WI38 (cell line): ENCODE measurements around the gene MNX1.

ENCODE experiments used
- H3K4me3 ChIP-seq: 2 replicates; pipeline ENCODE4 v1.5.1; 2011; ENCODE audit warnings: low read depth, mild to moderate bottlenecking, control low read depth, low read length
- TF ChIP-seq, protein P1 (sequence below): IDR thresholded peaks from 2 replicates; pipeline ENCODE4 v1.5.1; 2012; ENCODE audit warnings: low read depth, mild to moderate bottlenecking, control low read depth, low read length

The MNX1 gene

GRCh38 chr7:156988343-156989185 lies 21.9 kb downstream of the MNX1 start:
- TF ChIP-seq, protein P1, sequence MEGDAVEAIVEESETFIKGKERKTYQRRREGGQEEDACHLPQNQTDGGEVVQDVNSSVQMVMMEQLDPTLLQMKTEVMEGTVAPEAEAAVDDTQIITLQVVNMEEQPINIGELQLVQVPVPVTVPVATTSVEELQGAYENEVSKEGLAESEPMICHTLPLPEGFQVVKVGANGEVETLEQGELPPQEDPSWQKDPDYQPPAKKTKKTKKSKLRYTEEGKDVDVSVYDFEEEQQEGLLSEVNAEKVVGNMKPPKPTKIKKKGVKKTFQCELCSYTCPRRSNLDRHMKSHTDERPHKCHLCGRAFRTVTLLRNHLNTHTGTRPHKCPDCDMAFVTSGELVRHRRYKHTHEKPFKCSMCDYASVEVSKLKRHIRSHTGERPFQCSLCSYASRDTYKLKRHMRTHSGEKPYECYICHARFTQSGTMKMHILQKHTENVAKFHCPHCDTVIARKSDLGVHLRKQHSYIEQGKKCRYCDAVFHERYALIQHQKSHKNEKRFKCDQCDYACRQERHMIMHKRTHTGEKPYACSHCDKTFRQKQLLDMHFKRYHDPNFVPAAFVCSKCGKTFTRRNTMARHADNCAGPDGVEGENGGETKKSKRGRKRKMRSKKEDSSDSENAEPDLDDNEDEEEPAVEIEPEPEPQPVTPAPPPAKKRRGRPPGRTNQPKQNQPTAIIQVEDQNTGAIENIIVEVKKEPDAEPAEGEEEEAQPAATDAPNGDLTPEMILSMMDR: no peak
- no peak overlapping the region for H3K4me3 ChIP-seq

- no peak overlapping the region for H3K4me3 ChIP-seq
- TF ChIP-seq, protein P1: no peak
These were observed 24.1 kb downstream of the MNX1 start for GRCh38 chr7:156986378-156986777.

DNA sequence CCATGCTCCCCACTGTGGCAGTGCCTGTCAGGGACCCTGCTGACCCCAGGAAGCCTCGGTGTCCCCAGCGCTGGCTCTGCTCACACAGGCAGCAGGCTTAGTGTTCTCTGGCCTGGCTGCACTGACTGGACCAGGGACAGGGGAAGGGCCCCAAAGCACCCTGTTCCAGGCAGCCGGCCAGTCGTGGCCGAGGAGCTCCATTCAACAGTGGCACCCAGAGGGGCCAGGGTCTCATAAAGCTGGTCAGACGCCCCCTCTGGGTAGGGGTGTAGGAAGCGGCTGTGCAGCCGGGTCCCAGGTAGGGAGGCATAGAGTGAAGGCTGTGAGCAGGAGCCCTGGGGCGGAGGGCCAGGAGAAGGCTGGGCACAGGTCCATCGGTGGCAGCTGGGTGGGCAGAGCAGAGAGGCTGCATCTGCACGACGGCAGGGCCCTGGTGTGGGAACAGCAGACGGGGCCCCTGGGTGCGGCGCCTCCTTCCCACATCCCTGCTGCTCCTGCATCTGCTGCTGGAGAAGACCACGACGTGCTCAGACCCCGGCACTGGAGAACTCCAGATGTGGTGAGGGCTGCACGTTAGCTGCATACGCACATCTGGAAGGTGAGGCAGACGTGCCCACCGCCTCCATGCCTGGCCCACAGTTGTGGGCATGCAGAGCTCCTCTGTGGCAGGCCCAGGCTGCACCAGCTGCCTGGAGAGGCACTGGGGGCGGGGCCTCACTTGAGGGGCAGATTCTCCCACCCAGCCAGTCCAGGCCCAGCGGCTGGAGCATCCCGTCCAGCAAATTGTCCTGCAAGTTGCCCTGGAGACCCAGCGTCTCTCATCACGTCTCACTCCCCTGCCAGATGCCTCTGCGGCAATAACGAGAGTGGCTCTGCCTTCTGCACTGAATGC lies 25.1 kb downstream of the MNX1 start:
- H3K4me3 ChIP-seq: no peak overlapping the region
- TF ChIP-seq, protein P1: no peak

DNA sequence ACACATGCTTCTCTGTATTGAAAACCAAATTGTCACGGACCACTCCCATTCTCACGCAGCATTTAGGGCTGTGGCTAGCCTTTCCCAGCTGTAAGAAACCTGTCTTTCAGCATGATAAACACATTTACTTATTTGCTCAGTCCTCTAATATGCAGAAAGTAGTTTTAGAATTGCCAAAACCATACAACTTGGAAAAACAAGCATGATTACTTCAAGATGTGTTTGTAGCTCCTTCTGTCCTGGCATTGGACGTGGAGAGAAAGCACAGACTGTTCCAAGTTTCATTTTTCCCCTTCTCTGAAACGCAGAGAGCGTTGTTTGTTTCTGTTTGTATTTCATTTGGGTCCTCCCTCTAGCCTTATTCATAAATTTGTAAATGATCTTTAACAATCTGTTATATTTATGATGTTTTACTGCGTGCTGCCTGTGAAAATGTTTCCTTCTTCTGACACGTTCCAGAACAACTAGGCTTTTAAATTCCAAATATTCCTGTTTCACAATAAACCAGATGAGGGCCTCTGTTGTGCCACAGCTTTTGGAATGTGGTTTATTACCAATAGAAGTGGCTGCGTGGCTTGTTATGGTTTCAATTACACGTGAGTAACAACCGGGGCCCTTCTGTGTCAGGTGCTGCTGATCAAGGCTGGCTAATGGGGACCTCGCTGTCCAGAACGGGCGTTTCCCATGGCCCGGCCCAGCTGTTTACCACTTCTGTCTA lies 26.1 kb downstream of the MNX1 start:
- TF ChIP-seq, protein P1: no peak
- H3K4me3 ChIP-seq: peak overlapping the region; percentile 11

GRCh38 chr7:156979711-156980110 lies 30.8 kb downstream of the MNX1 start:
- H3K4me3 ChIP-seq: no peak overlapping the region
- TF ChIP-seq, protein P1: no peak

DNA sequence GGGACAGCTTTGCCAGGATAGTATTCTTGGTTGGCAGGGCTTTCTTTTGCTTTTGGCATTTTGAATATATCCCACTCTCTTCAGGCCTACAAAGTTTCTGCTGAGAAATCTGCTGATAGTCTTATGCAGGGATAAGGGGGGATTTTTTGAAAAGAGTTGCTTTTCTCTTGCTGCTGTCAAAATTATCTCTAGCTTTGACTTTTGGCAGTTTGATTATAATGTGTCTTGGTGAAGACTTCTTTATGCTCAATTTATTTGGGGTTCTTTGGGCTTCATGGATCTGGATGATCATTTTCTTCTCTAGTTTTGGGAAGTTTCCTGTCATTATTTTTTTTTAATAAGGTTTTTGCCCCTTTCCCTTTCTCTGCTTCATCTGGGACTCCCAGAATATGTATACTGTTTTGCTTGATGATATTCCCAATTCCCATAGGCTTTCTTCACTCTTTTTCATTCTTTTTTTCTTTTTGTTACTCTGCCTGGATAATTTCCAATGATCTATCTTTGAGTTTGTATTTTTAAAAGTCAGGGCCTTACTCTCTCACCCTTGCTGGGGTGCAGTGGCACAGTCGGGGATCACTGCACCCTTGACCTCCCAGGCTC lies 31.4 kb downstream of the MNX1 start:
- TF ChIP-seq, protein P1: no peak
- no peak overlapping the region for H3K4me3 ChIP-seq
